GM12875 (cell line): Measurements from ENCODE around the gene SFMBT2.

ENCODE experiments used
- H3K4me3 ChIP-seq: one replicate; pipeline ENCODE4 v1.5.1; 2011; ENCODE audit warnings: low read depth, low read length, control low read depth
- CTCF ChIP-seq: IDR thresholded peaks from 2 replicates; pipeline ENCODE4 v1.5.1; 2011; ENCODE audit warnings: low read depth, mild to moderate bottlenecking, control low read depth, inconsistent platforms, low read length, moderate library complexity, borderline replicate concordance; ENCODE audit not compliant: insufficient read depth

Gene SFMBT2

GRCh38 chr10:7410862-7411670 lies at the start of gene SFMBT2:
Gene SFMBT2 (minus strand): TSS chr10:7411034. CDS start chr10:7381898, 29,136 bp downstream.
- TF ChIP-seq CTCF = no peak
- H3K4me3 ChIP-seq = peak within 1 kb of the TSS; percentile 81

GRCh38 chr10:7460006-7460405 lies 49.2 kb upstream of the SFMBT2 start:
- no peak for TF ChIP-seq CTCF
- no peak overlapping the region for H3K4me3 ChIP-seq

GRCh38 chr10:7458556-7458955 lies 47.7 kb upstream of the SFMBT2 start:
- H3K4me3 ChIP-seq = no peak overlapping the region
- TF ChIP-seq CTCF = no peak

GRCh38 chr10:7457478-7458316 lies 46.9 kb upstream of the SFMBT2 start:
- H3K4me3 ChIP-seq = no peak overlapping the region
- TF ChIP-seq CTCF = no peak

GRCh38 chr10:7449063-7449695 lies 38.3 kb upstream of the SFMBT2 start:
- TF ChIP-seq CTCF = no peak
- no peak overlapping the region for H3K4me3 ChIP-seq

GRCh38 chr10:7445474-7446185 lies 34.8 kb upstream of the SFMBT2 start:
- H3K4me3 ChIP-seq = no peak overlapping the region
- TF ChIP-seq CTCF = no peak
